Heart left ventricle (tissue), 16 donors: Measurements from ENCODE around the gene S100A9. TPM values are rescaled to one million over a fixed set of nuclear protein-coding genes. Genes with fewer than 3 reads are reported as not detected.

Experiments
- ATAC-seq, 4 donors: fragments of 200-7000 bp; cut with Tn5 transposase; one replicate each; pipeline ENCODE4 v1.9.1; 2020 to 2022; ENCODE audit warnings: moderate library complexity in 4 of 4, mild to moderate bottlenecking in 3 of 4, moderate number of reproducible peaks in 1 of 4
- DNase-seq, 5 donors: peaks; one replicate each; pipeline ENCODE4 v3.0.0-alpha.2; 2020
- H3K27ac ChIP-seq, 12 donors: fragments of 200-600 bp; sonication (generic) in 4 of 12; one replicate each; pipeline versions ENCODE4 v1.5.0 to v1.8.0; 2016 to 2022; ENCODE audit warnings: mild to moderate bottlenecking in 2 of 12
- H3K27me3 ChIP-seq, 9 donors: fragments of 200-600 bp; sonication (generic) in 2 of 9; one replicate each; pipeline versions ENCODE4 v1.5.1 to v1.8.0; 2016 to 2022; ENCODE audit warnings: mild to moderate bottlenecking in 3 of 9
- H3K36me3 ChIP-seq, 9 donors: fragments of 200-600 bp; sonication (generic) in 2 of 9; one replicate each; pipeline versions ENCODE4 v1.5.0 to v1.8.0; 2018 to 2022; ENCODE audit warnings: mild to moderate bottlenecking in 2 of 9
- H3K4me1 ChIP-seq, 12 donors: fragments of 200-600 bp; sonication (generic) in 4 of 12; one replicate each; pipeline versions ENCODE4 v1.5.0 to v1.8.0; 2016 to 2022; ENCODE audit warnings: mild to moderate bottlenecking in 3 of 12
- H3K4me3 ChIP-seq, 12 donors: fragments of 200-600 bp; sonication (generic) in 4 of 12; one replicate each; pipeline versions ENCODE4 v1.5.0 to v1.8.0; 2017 to 2022; ENCODE audit warnings: mild to moderate bottlenecking in 9 of 12, moderate library complexity in 4 of 12
- H3K9me3 ChIP-seq, 12 donors: fragments of 200-600 bp; sonication (generic) in 4 of 12; one replicate each; pipeline versions ENCODE4 v1.5.0 to v1.8.0; 2016 to 2022; ENCODE audit warnings: mild to moderate bottlenecking in 1 of 12
- CTCF ChIP-seq, 12 donors: fragments of 200-600 bp; sonication (generic) in 4 of 12; IDR thresholded peaks; one replicate each; pipeline versions ENCODE4 v1.5.0 to v1.8.0; 2018 to 2022; ENCODE audit warnings: antibody characterized with exemption in 12 of 12, mild to moderate bottlenecking in 5 of 12
- POLR2A ChIP-seq, 2 donors: fragments of 450-650 bp; IDR thresholded peaks; one replicate each; pipeline ENCODE4 v1.6.1; 2017; ENCODE audit warnings: antibody characterized with exemption in 2 of 2, mild to moderate bottlenecking in 2 of 2, moderate library complexity in 2 of 2
- WGBS, 4 donors: extraction: QIAGEN DNeasy Blood & Tissue Kit in 2 of 4; methylation state at CpG; one replicate each; pipeline versions ENCODE4 v1.1.5 to v1.1.7; 2013 to 2018; 5-methylcytosine and 5-hydroxymethylcytosine counted together
- intact Hi-C, 10 donors: fragments of 100-400 bp; cut with DNase I; formaldehyde crosslinking; loops; one replicate each; pipeline versions ENCODE4 v1.11.1 to v1.14.2; 2022
- polyA plus RNA-seq, 2 donors: library from polyadenylated mRNA; stranded (reverse); fragments of 200-250 nt; gene quantifications; one replicate each; pipeline ENCODE4 v1.2.3, GENCODE V29; 2013
- total RNA-seq, 9 donors: library from RNA; depleted of rRNA in 2 of 9; stranded (reverse); fragments of >200 nt in 2 of 9; fragmentation: NEBNext Ultra II Directional in 3 of 9; extraction: Animal tissue kit (Norgen Biotek cat#: 25700) in 3 of 9; gene quantifications; one replicate each; pipeline versions ENCODE4 v1.1.0 to v1.2.4, GENCODE V29; 2016 to 2023
- donor health status: ischemic (EF 13 %, LVEDD 7.1; RV severe dilation, severe dysfunction).
- donor health status: healthy with polysubstance abuse.
- donor health status: DM: no; HTN: yes; CAD: no.
- donor health status: DM: no; HTN: no; CAD: no.
- donor health status: ischemic (EF 25% LVEDD 6.9; RV normal size, moderate dysfunction).
- donor health status: ischemic (EF 25% LVEDD 5.7; RV mildly dilated, moderate dysfunction).
- donor health status: healthy.
- donor health status: DM: yes; HTN: yes; CAD: no.
- donor health status: ischemic (EF 35%, LVEDD 5.7; RV mildly dilated, moderate dysfunction).
- donor health status: nonischemic (EF 11% LVEDD 7.7; RV severe dilation, severe dysfunction).
- donor health status: DM: yes; HTN: yes; CAD: no.
- donor health status: PGD.
- donor health status: ischemic (EF 29% LVEDD 5.4; RV normal size, mild dysfunction).
- donor health status: nonischemic (EF 23%, LVEDD 6.1; RV moderate dilation, normal function).

S100A9 gene
- total and polyA plus RNA-seq, 11 donors, result 5.7 to 350 (median 76.2) TPM

- 61 to 76% (median 63%) methylated on average over 9 to 10 of the region's 10 CpGs for WGBS, 4 donors
- DNase-seq (no peak), ATAC-seq (no peak)
- TF ChIP-seq POLR2A (IDR thresholded peaks at IDR 0.05), result no peak
- no peak for TF ChIP-seq CTCF (IDR thresholded peaks at IDR 0.05)
- Histone ChIP-seq H3K4me1 (peaks cover 0 to 10% (median 0%) of the 10 kb centered on the region in 12 donors), H3K36me3 (no peaks in the 10 kb centered on the region), H3K4me3 (no peak within 1 kb of the TSS), H3K9me3 (no peaks in the 10 kb centered on the region), H3K27ac (no peak within 1 kb of the TSS), H3K27me3 (peaks cover 0 to 48% (median 14%) of the 10 kb centered on the region in 9 donors)
- intact Hi-C loops, result loop anchor here in 1 of 10 donors (10.0 kb wide), 1 partner anchor 406 kb away; no protein-coding TSS in a partner anchor
Measured at GRCh38 chr1:153348511-153349362, 8.9 kb upstream of the S100A9 start, which contains the start of gene PGLYRP4. TSS of gene PGLYRP4 (minus strand) at chr1:153348841. CDS start at chr1:153347932, 909 bp downstream.

- WGBS, 4 donors, result 57 to 69% (median 59%) methylated on average over 17 of the region's 17 CpGs
- Histone ChIP-seq H3K4me3 (no peak overlapping the region), H3K36me3 (no peaks in the 10 kb centered on the region), H3K9me3 (no peaks in the 10 kb centered on the region), H3K27ac (no peak overlapping the region), H3K4me1 (peaks cover 0 to 7% (median 0%) of the 10 kb centered on the region in 12 donors), H3K27me3 (peaks cover 0 to 48% (median 14%) of the 10 kb centered on the region in 9 donors)
- intact Hi-C loops, result loop anchor here in 7 of 10 donors (5.0 to 10.0 kb wide), 4 partner anchors 55 to 405 kb away; partner anchors contain the start of gene S100A2 (in 5 of the 7)
- no peak for TF ChIP-seq CTCF (IDR thresholded peaks at IDR 0.05)
- no peak for TF ChIP-seq POLR2A (IDR thresholded peaks at IDR 0.05)
- ATAC-seq (no peak), DNase-seq (no peak)
Measured at GRCh38 chr1:153349363-153350320, 8.0 kb upstream of the S100A9 start.

- Histone ChIP-seq H3K4me3 (no peak overlapping the region), H3K27ac (no peak overlapping the region), H3K27me3 (peaks cover 0 to 48% (median 14%) of the 10 kb centered on the region in 9 donors), H3K36me3 (no peaks in the 10 kb centered on the region), H3K4me1 (no peaks in the 10 kb centered on the region), H3K9me3 (no peaks in the 10 kb centered on the region)
- no peak for ATAC-seq
- no peak for TF ChIP-seq POLR2A (IDR thresholded peaks at IDR 0.05)
- no peak for TF ChIP-seq CTCF (IDR thresholded peaks at IDR 0.05)
- no peak for DNase-seq
- 16 to 43% (median 26%) methylated on average over 1 of the region's 1 CpG for WGBS, 4 donors
- intact Hi-C loops, result loop anchor here in 6 of 10 donors (5.0 to 10.0 kb wide), 3 partner anchors 54 to 224 kb away; partner anchors contain the start of gene S100A2 (in 5 of the 6)
Measured at GRCh38 chr1:153350321-153350957, 7.2 kb upstream of the S100A9 start.
